Astrocyte (in vitro differentiated cells and primary cell): ENCODE measurements around the gene UCN. TPM values are rescaled to one million over a fixed set of nuclear protein-coding genes. Genes with fewer than 3 reads are reported as not detected.

ENCODE experiments used
- DNase-seq: peaks from one replicate; pipeline ENCODE4 v3.0.0-alpha.2; 2010; ENCODE audit warnings: low read depth
- FAIRE-seq: peaks from 2 replicates; lab custom pipeline; 2011; peaks lifted over from hg19 to GRCh38; lab: Jason Lieb, UNC
- H2AFZ ChIP-seq: 2 replicates; pipeline ENCODE4 v1.6.0; 2012; ENCODE audit warnings: low read depth, low read length, inconsistent platforms
- H3K27ac ChIP-seq: 2 replicates; pipeline ENCODE4 v1.5.1; 2011; ENCODE audit warnings: low read depth, low read length, inconsistent platforms
- H3K27me3 ChIP-seq: 2 replicates; pipeline ENCODE4 v1.6.0; 2011; ENCODE audit warnings: low read length, inconsistent platforms; ENCODE audit not compliant: insufficient read depth
- H3K36me3 ChIP-seq: 2 replicates; pipeline ENCODE4 v1.5.1; 2011; ENCODE audit warnings: low read length, inconsistent platforms; ENCODE audit not compliant: insufficient read depth
- H3K4me1 ChIP-seq: 2 replicates; pipeline ENCODE4 v1.5.1; 2011; ENCODE audit warnings: low read length, inconsistent platforms; ENCODE audit not compliant: insufficient read depth
- H3K4me2 ChIP-seq: 2 replicates; pipeline ENCODE4 v1.6.0; 2012; ENCODE audit warnings: low read length, inconsistent platforms
- H3K4me3 ChIP-seq: 2 replicates; pipeline ENCODE4 v1.5.1; 2011; ENCODE audit warnings: low read depth, mild to moderate bottlenecking, low read length, inconsistent platforms; ENCODE audit not compliant: insufficient read depth
- H3K79me2 ChIP-seq: 2 replicates; pipeline ENCODE4 v1.6.0; 2012; ENCODE audit warnings: mild to moderate bottlenecking, low read length, inconsistent platforms; ENCODE audit not compliant: insufficient read depth
- H3K9ac ChIP-seq: 2 replicates; pipeline ENCODE4 v1.6.0; 2012; ENCODE audit warnings: mild to moderate bottlenecking, low read length, inconsistent platforms
- H3K9me3 ChIP-seq: 2 replicates; pipeline ENCODE4 v1.5.1; 2012; ENCODE audit warnings: low read depth, mild to moderate bottlenecking, low read length, inconsistent platforms; ENCODE audit not compliant: insufficient read depth
- H4K20me1 ChIP-seq: 2 replicates; pipeline ENCODE4 v1.6.0; 2012; ENCODE audit warnings: low read length, inconsistent platforms; ENCODE audit not compliant: insufficient read depth
- H3K27ac Mint-ChIP-seq: one replicate; pipeline ENCODE4 v1.8.0; 2021; ENCODE audit warnings: mild to moderate bottlenecking, mixed read lengths; ENCODE audit not compliant: unreplicated experiment
- H3K27me3 Mint-ChIP-seq: one replicate; pipeline ENCODE4 v1.8.0; 2021; ENCODE audit warnings: low read depth, mixed read lengths; ENCODE audit not compliant: unreplicated experiment
- H3K36me3 Mint-ChIP-seq: one replicate; pipeline ENCODE4 v1.8.0; 2021; ENCODE audit warnings: low read depth, mixed read lengths; ENCODE audit not compliant: unreplicated experiment
- H3K4me1 Mint-ChIP-seq: one replicate; pipeline ENCODE4 v1.8.0; 2021; ENCODE audit warnings: low read depth, mixed read lengths; ENCODE audit not compliant: unreplicated experiment
- H3K4me3 Mint-ChIP-seq: one replicate; pipeline ENCODE4 v1.8.0; 2021; ENCODE audit warnings: mild to moderate bottlenecking, moderate library complexity, mixed read lengths; ENCODE audit not compliant: unreplicated experiment
- H3K9me3 Mint-ChIP-seq: one replicate; pipeline ENCODE4 v1.8.0; 2021; ENCODE audit warnings: mild to moderate bottlenecking, mixed read lengths; ENCODE audit not compliant: unreplicated experiment
- CTCF ChIP-seq: IDR thresholded peaks from 2 replicates; pipeline ENCODE4 v1.5.1; 2011; ENCODE audit warnings: low read depth, mild to moderate bottlenecking, inconsistent platforms, low read length, moderate library complexity; ENCODE audit not compliant: insufficient read depth
- EZH2 ChIP-seq: IDR thresholded peaks from 2 replicates; pipeline ENCODE4 v1.6.1; 2012; ENCODE audit warnings: mild to moderate bottlenecking, low read length, inconsistent platforms; ENCODE audit not compliant: insufficient read depth
- total RNA-seq: library from RNA; stranded (reverse); gene quantifications from 2 replicates; pipeline ENCODE4 v1.2.1, GENCODE V29; 2021

Gene UCN
- total RNA-seq, 1 donor from 2014 or later: 1.1 TPM

GRCh38 chr2:27297195-27297594 is 11.1 kb downstream of the UCN start:
- Histone ChIP-seq H3K79me2 (no peaks in the 10 kb centered on the region), H2AFZ (no peak overlapping the region), H3K9me3 (no peaks in the 10 kb centered on the region), H3K27me3 (peaks cover 12% of the 10 kb centered on the region), H3K36me3 (no peaks in the 10 kb centered on the region), H4K20me1 (peaks cover 7% of the 10 kb centered on the region), H3K27ac (no peak overlapping the region), H3K4me2 (no peak overlapping the region), H3K4me3 (no peak overlapping the region), H3K4me1 (peaks cover 7% of the 10 kb centered on the region), H3K9ac (no peak overlapping the region)
- Mint-ChIP-seq H3K4me3 (no peak overlapping the region), H3K27ac (no peak overlapping the region), H3K27me3 (peaks cover 27% of the 10 kb centered on the region), H3K9me3 (peaks cover 2% of the 10 kb centered on the region), H3K36me3 (no peaks in the 10 kb centered on the region), H3K4me1 (peaks cover 5% of the 10 kb centered on the region)
- no peak for TF ChIP-seq EZH2
- TF ChIP-seq CTCF: no peak
- DNase-seq (no peak), FAIRE-seq (no peak)

- no peaks in the 10 kb centered on the region for H3K36me3 Mint-ChIP-seq
- H3K27ac ChIP-seq: no peak overlapping the region
- H3K27me3 Mint-ChIP-seq: peaks cover 33% of the 10 kb centered on the region
- peaks cover 7% of the 10 kb centered on the region for H3K4me1 ChIP-seq
- H3K4me3 Mint-ChIP-seq: no peak overlapping the region
- no peak for FAIRE-seq
- TF ChIP-seq CTCF (no peak), EZH2 (no peak)
- peaks cover 5% of the 10 kb centered on the region for H3K4me1 Mint-ChIP-seq
- H3K4me3 ChIP-seq: no peak overlapping the region
- no peaks in the 10 kb centered on the region for H3K36me3 ChIP-seq
- no peak overlapping the region for H3K27ac Mint-ChIP-seq
- H3K9me3 ChIP-seq: no peaks in the 10 kb centered on the region
- H3K4me2 ChIP-seq: no peak overlapping the region
- H4K20me1 ChIP-seq: peaks cover 7% of the 10 kb centered on the region
- H3K9me3 Mint-ChIP-seq: peaks cover 2% of the 10 kb centered on the region
- no peak for DNase-seq
- no peak overlapping the region for H2AFZ ChIP-seq
- H3K9ac ChIP-seq: no peak overlapping the region
- peaks cover 19% of the 10 kb centered on the region for H3K27me3 ChIP-seq
- H3K79me2 ChIP-seq: no peaks in the 10 kb centered on the region
These were observed 11.8 kb downstream of the UCN start for GRCh38 chr2:27296481-27296880.

- FAIRE-seq (no peak), DNase-seq (no peak)
- Histone ChIP-seq H3K9ac (no peak overlapping the region), H3K9me3 (no peaks in the 10 kb centered on the region), H3K4me2 (no peak overlapping the region), H4K20me1 (peaks cover 7% of the 10 kb centered on the region), H2AFZ (no peak overlapping the region), H3K79me2 (no peaks in the 10 kb centered on the region), H3K27me3 (peaks cover 23% of the 10 kb centered on the region), H3K36me3 (no peaks in the 10 kb centered on the region), H3K4me1 (peaks cover 7% of the 10 kb centered on the region), H3K4me3 (no peak overlapping the region), H3K27ac (no peak overlapping the region)
- no peak for TF ChIP-seq CTCF
- no peak for TF ChIP-seq EZH2
- Mint-ChIP-seq H3K9me3 (peaks cover 2% of the 10 kb centered on the region), H3K36me3 (no peaks in the 10 kb centered on the region), H3K27me3 (peaks cover 34% of the 10 kb centered on the region), H3K27ac (no peak overlapping the region), H3K4me3 (no peak overlapping the region), H3K4me1 (peaks cover 5% of the 10 kb centered on the region)
These were observed 13.3 kb downstream of the UCN start for GRCh38 chr2:27294928-27295327.
